ENCODE data around the gene DENND1C.

GRCh38 chr19:6431891-6432290 lies 49.7 kb downstream of the DENND1C start:
- no peak for TF ChIP-seq CTCF (IDR thresholded peaks at IDR 0.05; ENCODE audit: low read depth, low read length, poor library complexity, severe bottlenecking)
- TF ChIP-seq EZH2phosphoT487 (IDR thresholded peaks at IDR 0.05; ENCODE audit: borderline replicate concordance, low read length), result no peak

Measured in DOHH2 (cell line).